ENCODE results near the gene RFPL1.

Gene RFPL1

DNA sequence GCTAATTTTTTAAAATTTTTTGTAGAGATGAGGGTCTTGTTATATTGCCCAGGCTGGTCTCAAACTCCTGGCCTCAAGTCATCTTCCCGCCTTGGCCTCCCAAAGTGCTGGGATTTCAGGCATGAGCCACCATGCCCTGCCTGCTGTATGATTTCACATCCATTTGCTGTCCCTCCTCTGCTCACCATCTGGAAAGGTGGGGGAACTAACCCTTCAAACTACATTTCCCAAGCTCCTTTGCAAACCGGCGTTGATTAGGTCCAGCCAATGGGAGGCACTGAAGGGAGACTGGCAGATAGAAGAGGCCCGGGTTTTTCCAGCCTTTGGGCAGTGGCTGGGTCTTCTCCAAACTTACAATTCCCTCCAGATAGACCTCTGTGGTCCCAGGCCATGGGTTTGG lies 19.3 kb downstream of the RFPL1 start:
- no peak overlapping the region for H3K4me3 ChIP-seq (replicated peaks; ENCODE audit: low read depth, low read length)
- H3K36me3 ChIP-seq (ENCODE audit: control insufficient read depth, insufficient read depth, low read length), result no peaks in the 10 kb centered on the region
- DNase-seq (ENCODE audit: extremely low read depth, insufficient read length), result no peak
- H3K27me3 ChIP-seq (replicated peaks; ENCODE audit: control insufficient read depth, insufficient read depth, low read length), result no peaks in the 10 kb centered on the region
- TF ChIP-seq, protein P1, sequence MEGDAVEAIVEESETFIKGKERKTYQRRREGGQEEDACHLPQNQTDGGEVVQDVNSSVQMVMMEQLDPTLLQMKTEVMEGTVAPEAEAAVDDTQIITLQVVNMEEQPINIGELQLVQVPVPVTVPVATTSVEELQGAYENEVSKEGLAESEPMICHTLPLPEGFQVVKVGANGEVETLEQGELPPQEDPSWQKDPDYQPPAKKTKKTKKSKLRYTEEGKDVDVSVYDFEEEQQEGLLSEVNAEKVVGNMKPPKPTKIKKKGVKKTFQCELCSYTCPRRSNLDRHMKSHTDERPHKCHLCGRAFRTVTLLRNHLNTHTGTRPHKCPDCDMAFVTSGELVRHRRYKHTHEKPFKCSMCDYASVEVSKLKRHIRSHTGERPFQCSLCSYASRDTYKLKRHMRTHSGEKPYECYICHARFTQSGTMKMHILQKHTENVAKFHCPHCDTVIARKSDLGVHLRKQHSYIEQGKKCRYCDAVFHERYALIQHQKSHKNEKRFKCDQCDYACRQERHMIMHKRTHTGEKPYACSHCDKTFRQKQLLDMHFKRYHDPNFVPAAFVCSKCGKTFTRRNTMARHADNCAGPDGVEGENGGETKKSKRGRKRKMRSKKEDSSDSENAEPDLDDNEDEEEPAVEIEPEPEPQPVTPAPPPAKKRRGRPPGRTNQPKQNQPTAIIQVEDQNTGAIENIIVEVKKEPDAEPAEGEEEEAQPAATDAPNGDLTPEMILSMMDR (IDR thresholded peaks at IDR 0.05; ENCODE audit: insufficient read depth, low read length, poor library complexity, severe bottlenecking), result no peak

- TF ChIP-seq, protein P1 (IDR thresholded peaks at IDR 0.05; ENCODE audit: insufficient read depth, low read length, poor library complexity, severe bottlenecking), result no peak
- Histone ChIP-seq H3K36me3 (ENCODE audit: control insufficient read depth, insufficient read depth, low read length) (no peaks in the 10 kb centered on the region), H3K27me3 (replicated peaks; ENCODE audit: control insufficient read depth, insufficient read depth, low read length) (no peaks in the 10 kb centered on the region), H3K4me3 (replicated peaks; ENCODE audit: low read depth, low read length) (no peak overlapping the region)
- no peak for DNase-seq (ENCODE audit: extremely low read depth, insufficient read length)
These were observed 20.2 kb downstream of the RFPL1 start for GRCh38 chr22:29458551-29458950.

GRCh38 chr22:29459773-29460172 lies 21.4 kb downstream of the RFPL1 start:
- TF ChIP-seq, protein P1 (IDR thresholded peaks at IDR 0.05; ENCODE audit: insufficient read depth, low read length, poor library complexity, severe bottlenecking), result no peak
- Histone ChIP-seq H3K36me3 (ENCODE audit: control insufficient read depth, insufficient read depth, low read length) (no peaks in the 10 kb centered on the region), H3K4me3 (replicated peaks; ENCODE audit: low read depth, low read length) (no peak overlapping the region), H3K27me3 (replicated peaks; ENCODE audit: control insufficient read depth, insufficient read depth, low read length) (no peaks in the 10 kb centered on the region)
- DNase-seq (ENCODE audit: extremely low read depth, insufficient read length), result no peak

DNA sequence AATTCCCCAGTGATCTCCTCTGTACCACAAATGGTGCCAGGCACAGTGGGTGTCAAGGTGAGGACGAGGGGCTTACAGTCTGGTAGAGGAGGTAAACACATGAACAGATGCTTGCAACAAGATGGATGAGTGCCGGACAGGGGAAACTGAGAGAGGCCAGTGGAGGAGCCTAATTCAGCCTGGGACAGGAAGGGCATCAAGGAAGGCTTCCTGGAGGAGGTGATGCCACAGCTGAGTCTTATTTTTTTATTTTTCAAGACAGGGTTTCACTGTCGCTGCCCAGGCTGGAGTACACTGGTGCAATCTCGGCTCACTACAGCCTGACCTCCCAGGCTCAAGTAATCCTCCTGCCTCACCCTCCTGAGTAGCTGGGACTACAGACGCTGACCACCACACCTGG lies 22.9 kb downstream of the RFPL1 start:
- TF ChIP-seq, protein P1 (IDR thresholded peaks at IDR 0.05; ENCODE audit: insufficient read depth, low read length, poor library complexity, severe bottlenecking), result no peak

DNA sequence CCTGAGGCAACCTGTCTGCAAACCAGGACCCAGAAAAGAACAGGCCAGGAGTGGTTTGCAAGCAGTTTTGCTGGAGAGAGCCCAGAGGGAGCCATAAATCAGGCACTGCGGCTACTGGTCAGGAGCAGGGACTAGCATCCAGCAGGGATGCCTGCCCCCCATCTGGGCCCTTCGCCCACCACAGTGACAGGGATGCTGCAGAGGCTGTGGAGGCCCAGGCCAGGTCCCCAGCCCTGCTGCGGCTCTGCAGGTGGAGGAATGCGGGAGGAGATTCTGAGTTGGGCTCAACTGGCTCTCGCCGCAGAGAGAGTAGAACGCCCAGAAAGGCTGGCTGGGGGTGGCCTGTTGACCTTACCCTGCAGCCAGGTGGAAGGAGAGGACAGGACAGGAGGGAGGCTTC lies 25.2 kb downstream of the RFPL1 start:
- TF ChIP-seq, protein P1 (IDR thresholded peaks at IDR 0.05; ENCODE audit: insufficient read depth, low read length, poor library complexity, severe bottlenecking), result no peak
- Histone ChIP-seq H3K4me3 (replicated peaks; ENCODE audit: low read depth, low read length) (no peak overlapping the region), H3K27me3 (replicated peaks; ENCODE audit: control insufficient read depth, insufficient read depth, low read length) (no peaks in the 10 kb centered on the region; the same call in 1 of the 2 replicates), H3K36me3 (ENCODE audit: control insufficient read depth, insufficient read depth, low read length) (no peaks in the 10 kb centered on the region)
- DNase-seq (ENCODE audit: extremely low read depth, insufficient read length), result no peak

More for the DNA sequence above, 22.9 kb downstream of the RFPL1 start:
- no peak for DNase-seq (ENCODE audit: extremely low read depth, insufficient read length)
- H3K4me3 ChIP-seq (replicated peaks; ENCODE audit: low read depth, low read length), result no peak overlapping the region
- no peaks in the 10 kb centered on the region for H3K27me3 ChIP-seq (replicated peaks; ENCODE audit: control insufficient read depth, insufficient read depth, low read length)
- H3K36me3 ChIP-seq (ENCODE audit: control insufficient read depth, insufficient read depth, low read length), result no peaks in the 10 kb centered on the region

GRCh38 chr22:29464581-29464980 lies 26.2 kb downstream of the RFPL1 start:
- no peaks in the 10 kb centered on the region for H3K36me3 ChIP-seq (ENCODE audit: control insufficient read depth, insufficient read depth, low read length)
- no peak overlapping the region for H3K4me3 ChIP-seq (replicated peaks; ENCODE audit: low read depth, low read length)
- no peaks in the 10 kb centered on the region; the same call in 1 of the 2 replicates for H3K27me3 ChIP-seq (replicated peaks; ENCODE audit: control insufficient read depth, insufficient read depth, low read length)
- TF ChIP-seq, protein P1 (IDR thresholded peaks at IDR 0.05; ENCODE audit: insufficient read depth, low read length, poor library complexity, severe bottlenecking), result no peak
- no peak for DNase-seq (ENCODE audit: extremely low read depth, insufficient read length)
